ENCODE measurements around the gene MAST2. TPM values are rescaled to one million over a fixed set of nuclear protein-coding genes. Genes with fewer than 3 reads are reported as not detected.

MAST2 gene
- total and polyA plus RNA-seq, 2 of the 4 experiments (the other 2 are of a cell fraction), result 14.2 to 41.0 TPM

DNA sequence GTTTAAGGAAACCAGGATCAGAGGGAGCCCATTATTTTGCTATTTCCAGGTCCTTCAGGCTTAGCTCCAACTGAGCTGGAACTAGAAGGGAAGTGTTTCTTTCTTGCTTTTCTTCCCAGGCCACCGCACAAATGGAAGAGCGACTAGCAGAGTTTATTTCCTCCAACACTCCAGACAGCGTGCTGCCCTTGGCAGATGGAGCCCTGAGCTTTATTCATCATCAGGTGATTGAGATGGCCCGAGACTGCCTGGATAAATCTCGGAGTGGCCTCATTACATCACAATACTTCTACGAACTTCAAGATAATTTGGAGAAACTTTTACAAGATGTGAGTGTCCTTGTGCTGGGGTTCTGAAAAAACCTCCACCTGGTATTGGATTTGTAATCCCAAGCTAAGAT lies 207.2 kb downstream of the MAST2 start:
- WGBS, 2 experiments (ENCODE audit: extremely low coverage in 2 of 2, insufficient read length in 1 of 2), result no CpG with 5 or more reads among the region's 6 CpGs
- H3K36me3 ChIP-seq (ENCODE audit: control insufficient read depth, insufficient read depth, low read length), result peaks cover 23% of the 10 kb centered on the region

More for the DNA sequence above, 207.2 kb downstream of the MAST2 start:
- H2BK5ac ChIP-seq (ENCODE audit: low read depth, low read length, poor library complexity, severe bottlenecking), result no peak overlapping the region
- ATAC-seq (ENCODE audit: low read depth), result no peak
- H3K4me1 ChIP-seq (ENCODE audit: control insufficient read depth, insufficient read depth, low read length), result no peaks in the 10 kb centered on the region
- no peak overlapping the region for H4K5ac ChIP-seq (ENCODE audit: low read depth, low read length)
- no peak overlapping the region for H4K8ac ChIP-seq (ENCODE audit: low read depth in 2 of 2, low read length in 2 of 2)
- H3K9ac ChIP-seq (ENCODE audit: low read depth, low read length), result no peak overlapping the region
- no peak overlapping the region for H3K14ac ChIP-seq (replicated peaks; ENCODE audit: low read depth, low read length)
- no peak overlapping the region for H3K23ac ChIP-seq (ENCODE audit: low read depth, low read length)
- H3K27ac ChIP-seq (ENCODE audit: insufficient read depth, low read length), result no peak overlapping the region
- H4K91ac ChIP-seq (ENCODE audit: insufficient read depth, low read depth, low read length), result no peak overlapping the region
- POLR2A ChIA-PET (ENCODE audit: unreplicated experiment), result no interaction called here
- CTCF ChIA-PET, result no interaction called here
- BruUV-seq (replicated peaks), result no TSS peak
- H2AFZ ChIP-seq (replicated peaks; ENCODE audit: low read length, poor library complexity), result no peak overlapping the region
- H2BK15ac ChIP-seq (ENCODE audit: low read depth, low read length), result no peak overlapping the region
- H4K20me1 ChIP-seq (ENCODE audit: insufficient read depth, low read length), result no peaks in the 10 kb centered on the region
- no peak overlapping the region for H2BK20ac ChIP-seq (ENCODE audit: low read depth, low read length)
- dilution Hi-C loops (cut with HindIII; ENCODE audit: low sequenced_read_pairs, unreplicated experiment), result no loop called here
- intact Hi-C loops (cut with micrococcal nuclease), result no loop called here
- no peak overlapping the region for H3K56ac ChIP-seq (ENCODE audit: extremely low read depth, insufficient read depth, low read length)
- H3K4me3 ChIP-seq (ENCODE audit: insufficient read depth, low read depth, low read length), result no peak overlapping the region
- H3K4me2 ChIP-seq (ENCODE audit: low read depth, low read length), result no peak overlapping the region
- no peak for TF ChIP-seq SMC3 (IDR thresholded peaks at IDR 0.05; ENCODE audit: low read depth, low read length)
- TF ChIP-seq RAD21 (IDR thresholded peaks at IDR 0.05; ENCODE audit: low read length), result no peak
- no peak for TF ChIP-seq POLR2A (IDR thresholded peaks at IDR 0.05; ENCODE audit: low read depth, low read length)
- no peak for TF ChIP-seq BHLHE40 (IDR thresholded peaks at IDR 0.05; ENCODE audit: low read depth, low read length)
- no peak for TF ChIP-seq CEBPB (IDR thresholded peaks at IDR 0.05; ENCODE audit: low read depth, low read length)
- TF ChIP-seq RFX5 (IDR thresholded peaks at IDR 0.05; ENCODE audit: low read depth, low read length), result no peak
- TF ChIP-seq MAZ (IDR thresholded peaks at IDR 0.05; ENCODE audit: borderline replicate concordance, low read depth, low read length), result no peak
- TF ChIP-seq MXI1 (IDR thresholded peaks at IDR 0.05; ENCODE audit: borderline replicate concordance, low read depth, low read length), result no peak
- no peak overlapping the region for H2AK5ac ChIP-seq (ENCODE audit: low read depth, low read length)
- no peak overlapping the region for H2AK9ac ChIP-seq (replicated peaks; ENCODE audit: low read depth, low read length, poor library complexity)
- H3K27me3 ChIP-seq (ENCODE audit: control insufficient read depth, insufficient read depth, low read length), result no peaks in the 10 kb centered on the region
- no peaks in the 10 kb centered on the region for H3K9me3 ChIP-seq (ENCODE audit: control insufficient read depth, insufficient read depth, low read length)
- H3K79me1 ChIP-seq (ENCODE audit: low read depth in 1 of 2, low read length in 2 of 2), result no peaks in the 10 kb centered on the region
- no peak for DNase-seq
- in situ Hi-C loops (cut with MboI; ENCODE audit: low sequenced_read_pairs), result no loop called here
- no peak overlapping the region for H2BK120ac ChIP-seq (ENCODE audit: low read depth, low read length)
- no peak overlapping the region for H3K18ac ChIP-seq (ENCODE audit: low read depth, low read length)
- no peak overlapping the region for H3K4ac ChIP-seq (ENCODE audit: low read depth, low read length)
- peaks cover 16% of the 10 kb centered on the region; the same call in 1 of the 2 replicates for H3K9me1 ChIP-seq (ENCODE audit: insufficient read depth, low read length)

Measured in IMR-90 (cell line).